GM11168 (cell line): ENCODE results near the gene ZNF423.

ENCODE experiments used
- in situ Hi-C: fragments of 300-500 bp; cut with MboI; formaldehyde crosslinking; loops from one replicate; pipeline ENCODE4 v1.12.0; 2022; ENCODE audit warnings: low sequenced_read_pairs; ENCODE audit not compliant: unreplicated experiment

The ZNF423 gene

DNA sequence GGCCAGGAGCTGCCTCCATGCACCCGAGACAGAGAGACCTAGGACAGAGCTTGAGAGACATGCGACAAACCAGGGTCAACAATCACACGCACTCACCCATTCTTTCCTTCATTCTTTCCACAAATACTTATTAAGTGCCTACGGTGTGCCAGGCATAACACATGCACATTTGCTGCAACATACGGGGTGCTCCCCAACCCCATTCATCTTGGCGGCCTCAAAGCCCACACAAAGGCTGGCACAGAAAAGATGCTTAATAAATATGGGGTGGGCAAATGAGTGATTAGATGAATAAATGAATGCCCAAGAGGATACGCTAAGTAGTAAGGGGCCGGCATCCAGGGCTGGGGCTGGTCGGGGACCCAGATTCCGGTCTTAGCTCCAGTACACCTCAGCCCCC is 117.9 kb downstream of the ZNF423 start:
- in situ Hi-C loops: no loop called here

DNA sequence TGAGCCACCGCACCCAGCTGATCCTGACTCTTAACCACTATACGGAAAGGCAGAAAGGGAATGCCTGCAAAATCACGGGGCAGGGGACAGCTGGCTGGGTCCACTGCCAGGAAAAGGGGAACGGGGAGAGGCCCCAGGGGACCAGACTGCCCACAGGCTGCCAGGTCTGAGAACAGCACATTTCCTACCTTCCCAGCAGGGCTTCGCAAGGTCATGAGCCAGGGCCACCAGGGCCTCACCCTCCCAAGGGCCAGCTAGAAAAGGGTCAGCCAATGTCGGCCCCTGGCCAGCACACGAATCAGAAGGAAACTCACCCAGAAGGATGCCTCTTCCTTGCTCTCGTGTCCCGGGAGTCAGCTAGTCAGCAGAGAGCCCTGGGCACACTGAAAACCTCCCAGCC is 118.4 kb downstream of the ZNF423 start:
- in situ Hi-C loops: no loop called here

DNA sequence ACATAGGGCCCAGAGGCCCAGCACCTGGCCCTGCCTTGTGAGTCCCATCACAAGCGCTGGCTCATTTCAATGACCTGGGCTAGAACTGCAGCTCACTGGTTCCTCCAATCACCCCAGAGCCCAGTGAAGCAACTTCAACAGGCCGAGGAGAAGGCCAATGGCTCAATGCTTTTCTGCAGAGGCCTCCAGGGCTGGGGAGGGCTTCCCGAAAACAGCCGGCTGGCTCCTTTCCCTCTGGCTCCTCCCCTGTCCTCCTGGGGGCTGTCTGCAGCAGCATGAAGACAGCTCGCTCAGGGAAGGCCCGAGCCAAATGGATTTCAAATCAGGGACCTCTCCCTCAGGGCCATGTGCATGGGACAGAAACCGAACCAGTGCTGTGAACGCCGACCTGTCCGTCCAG is 121.6 kb downstream of the ZNF423 start:
- in situ Hi-C loops: no loop called here

DNA sequence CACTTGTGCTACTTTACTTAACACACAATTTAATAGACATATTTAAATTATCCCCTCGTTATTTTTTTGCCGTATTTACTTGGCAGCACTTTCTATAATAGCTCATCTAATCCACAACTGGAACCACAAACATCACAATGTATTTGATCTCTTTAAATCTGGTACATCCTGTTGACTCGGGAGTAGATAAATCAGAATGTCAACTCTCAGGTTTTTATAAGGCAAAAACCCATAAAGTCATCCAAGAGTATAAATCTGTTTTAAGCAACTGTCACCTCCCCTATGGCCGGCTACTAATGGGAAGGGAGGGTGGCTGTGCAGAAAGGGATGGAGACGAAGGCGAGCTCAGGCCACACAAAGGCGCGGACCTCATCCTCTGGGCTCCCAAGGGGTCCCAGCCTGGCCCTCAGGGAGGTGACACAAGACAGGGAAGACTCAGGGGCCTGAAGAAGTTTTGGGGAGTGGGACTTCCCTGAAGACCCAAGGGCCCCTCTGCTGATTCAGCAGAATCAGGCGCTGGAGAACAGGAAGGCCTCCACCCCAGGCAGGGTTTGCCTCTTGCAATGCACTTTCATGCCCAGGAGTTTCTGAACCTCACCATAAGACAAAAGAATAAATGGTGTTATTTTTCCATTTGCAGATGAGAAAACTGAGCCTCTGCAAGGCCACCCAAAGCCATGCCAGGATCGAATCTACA is 122.5 kb downstream of the ZNF423 start:
- in situ Hi-C loops: no loop called here

DNA sequence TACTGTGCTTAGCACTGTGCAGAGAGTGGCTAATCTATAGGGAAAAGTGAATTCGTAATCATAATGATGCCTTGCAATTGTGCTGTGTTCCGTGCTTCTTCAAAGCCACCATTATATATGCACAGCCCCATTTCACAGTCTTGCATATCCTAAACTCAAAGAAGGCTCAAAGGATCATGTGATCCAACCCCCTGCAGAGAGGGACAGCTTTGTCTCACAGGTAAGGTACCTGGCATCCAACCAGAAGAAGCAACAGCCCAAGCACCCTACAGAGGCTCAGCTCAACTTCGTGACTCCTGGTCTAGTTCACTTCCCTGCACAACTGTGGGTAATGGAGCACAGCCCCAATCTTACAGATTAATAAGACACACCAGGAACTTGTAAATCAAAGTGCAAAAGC is 124.0 kb downstream of the ZNF423 start:
- in situ Hi-C loops: no loop called here

DNA sequence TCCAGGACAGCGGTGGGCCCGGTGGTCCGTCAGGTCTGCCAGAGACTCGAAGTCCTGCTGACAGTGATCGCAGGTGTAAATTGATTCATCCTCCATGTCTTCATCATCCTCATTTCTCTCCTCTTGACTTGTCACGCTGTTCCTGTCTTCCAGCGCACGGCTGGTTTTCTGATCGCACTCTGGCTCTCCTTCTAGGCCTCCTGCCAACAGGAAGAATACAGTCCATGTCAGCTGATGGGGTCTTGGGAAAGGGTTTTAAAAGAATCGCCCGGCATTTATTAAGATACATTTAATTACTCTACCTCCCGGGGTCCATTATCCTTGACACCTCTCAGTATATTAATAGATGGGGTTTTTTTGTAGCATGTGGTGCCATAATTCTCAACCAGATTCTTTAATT is 125.1 kb downstream of the ZNF423 start:
- in situ Hi-C loops: no loop called here

DNA sequence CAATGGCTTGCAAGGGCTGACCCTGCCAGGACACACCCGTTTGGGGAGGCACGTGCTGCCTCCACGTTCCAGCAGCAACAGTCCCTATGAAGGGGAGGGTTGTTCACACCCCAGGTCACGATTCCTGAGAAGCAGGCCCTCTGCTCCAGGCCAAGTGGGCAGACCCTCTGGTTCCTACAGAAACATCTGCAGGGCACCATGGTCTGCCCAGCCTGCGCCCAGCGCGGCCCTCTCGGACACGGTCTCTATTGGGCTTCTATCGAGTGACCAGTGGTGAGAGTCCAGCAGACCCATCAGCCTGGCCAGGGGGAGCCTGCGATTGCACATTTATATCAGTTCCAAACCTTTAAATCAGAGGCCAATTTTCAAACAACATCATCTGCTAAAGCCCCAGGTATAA is 128.3 kb downstream of the ZNF423 start:
- in situ Hi-C loops: no loop called here

DNA sequence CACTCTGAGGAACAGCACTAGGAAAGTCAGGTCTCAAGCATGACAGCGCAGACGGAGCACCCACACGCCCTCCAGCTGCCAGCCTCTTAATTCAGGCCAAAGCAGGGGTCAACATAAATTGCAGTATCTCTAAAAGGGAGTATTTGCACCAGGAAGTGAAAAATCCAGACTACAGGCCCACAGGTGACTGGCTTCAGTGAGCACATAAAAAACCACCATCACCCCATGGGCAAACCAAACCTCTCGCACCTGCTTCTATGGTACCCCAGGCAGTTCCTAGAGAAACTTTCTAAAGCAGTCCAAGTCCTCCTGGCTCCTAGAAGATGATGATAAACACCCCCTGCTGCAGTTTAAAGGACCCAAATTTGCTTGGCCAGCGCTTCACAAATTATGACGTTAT is 129.8 kb downstream of the ZNF423 start:
- in situ Hi-C loops: no loop called here

DNA sequence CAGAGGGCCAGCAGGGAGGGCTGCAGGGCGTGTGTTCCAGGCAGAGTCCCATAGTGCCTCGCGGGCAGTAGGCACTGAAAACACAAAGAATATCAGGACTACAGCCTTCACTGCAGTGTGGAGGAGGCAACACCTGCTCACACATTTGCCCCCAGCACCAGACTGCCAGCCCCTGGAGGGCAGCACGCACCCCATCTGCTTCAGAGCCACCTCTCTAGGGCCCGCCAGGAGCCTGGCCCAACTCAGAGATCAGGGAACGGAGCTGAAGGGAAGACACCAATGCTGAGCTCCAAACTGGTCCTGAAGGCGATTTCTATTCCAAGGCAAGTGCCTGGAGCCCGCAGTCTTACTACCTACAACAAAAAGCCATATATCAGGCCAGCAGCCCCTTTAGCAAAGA is 130.3 kb downstream of the ZNF423 start:
- in situ Hi-C loops: no loop called here

DNA sequence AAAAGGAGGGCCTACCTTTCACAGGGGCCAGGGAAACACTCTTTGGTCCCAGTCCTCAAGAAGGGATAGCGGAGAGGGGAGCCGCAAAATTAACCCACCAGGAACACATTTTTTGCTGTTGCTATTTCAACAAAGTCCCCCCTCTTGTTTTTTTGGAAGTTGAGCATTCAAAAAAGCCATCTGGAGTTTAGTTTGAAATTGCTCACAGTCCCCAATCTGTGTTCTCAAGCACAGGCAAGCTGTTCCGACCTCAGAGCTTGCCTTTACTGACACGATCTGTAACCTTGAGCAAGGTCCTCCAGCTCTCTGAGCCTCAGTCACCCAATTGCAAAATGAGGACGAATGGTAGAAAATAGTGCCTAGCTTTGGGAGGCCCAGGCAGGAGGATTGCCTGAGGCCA is 131.1 kb downstream of the ZNF423 start:
- in situ Hi-C loops: no loop called here

DNA sequence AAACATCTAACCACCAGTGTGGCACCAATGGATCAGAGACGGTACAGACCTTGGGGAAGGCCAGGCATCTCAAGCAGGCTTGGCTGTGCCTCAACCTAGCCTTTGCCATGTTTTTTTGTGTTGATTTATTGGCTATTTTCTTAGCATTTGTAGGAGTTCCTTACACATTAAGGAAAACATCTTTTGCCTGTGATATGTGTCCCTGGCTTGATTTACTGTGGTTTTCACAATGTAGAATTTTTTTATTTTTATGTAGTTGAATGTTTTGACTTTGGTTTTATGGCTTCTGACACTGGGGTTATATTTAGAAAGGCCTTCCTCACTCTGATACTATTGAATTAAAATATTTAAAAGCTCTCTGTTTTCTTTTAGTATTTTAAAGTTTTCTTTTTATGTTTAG is 132.6 kb downstream of the ZNF423 start:
- in situ Hi-C loops: no loop called here

DNA sequence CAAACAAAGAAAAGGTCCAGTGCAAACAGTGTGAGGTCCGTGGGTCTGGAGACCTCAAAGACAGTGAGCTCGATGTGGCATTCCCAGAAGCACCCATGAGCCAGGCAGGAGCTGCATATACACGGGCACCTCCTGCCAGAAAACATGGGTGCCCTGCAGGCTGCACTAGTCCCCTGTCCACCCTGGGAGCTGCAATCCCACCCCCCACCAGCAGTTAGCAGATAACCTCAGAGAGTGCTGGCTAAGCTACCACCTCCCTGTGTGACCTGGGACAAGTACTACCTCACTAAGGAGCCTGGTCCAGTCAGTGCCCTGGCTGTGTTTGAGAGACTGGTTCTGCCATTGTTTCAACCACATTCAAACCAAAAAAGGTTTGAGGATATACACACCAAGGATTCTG is 135.7 kb downstream of the ZNF423 start:
- in situ Hi-C loops: no loop called here

DNA sequence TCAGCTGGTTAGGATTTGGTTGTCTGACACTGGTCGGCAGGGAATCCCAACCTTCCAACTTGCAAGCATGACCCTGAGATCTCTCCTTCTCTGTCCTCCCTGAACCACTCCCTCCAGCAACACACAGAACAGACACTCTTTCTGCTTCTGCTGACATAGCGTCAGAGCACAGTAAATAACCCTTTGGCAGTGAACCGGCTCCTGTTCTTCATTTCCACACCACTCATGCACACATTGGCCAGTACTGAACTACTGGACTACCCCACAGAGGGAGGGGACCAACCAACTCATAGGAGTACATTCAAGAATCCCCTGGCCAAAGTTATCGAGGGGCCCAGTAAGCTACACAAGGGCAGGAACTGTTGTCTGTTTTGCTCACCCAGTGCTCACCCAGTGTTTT is 138.2 kb downstream of the ZNF423 start:
- in situ Hi-C loops: no loop called here

DNA sequence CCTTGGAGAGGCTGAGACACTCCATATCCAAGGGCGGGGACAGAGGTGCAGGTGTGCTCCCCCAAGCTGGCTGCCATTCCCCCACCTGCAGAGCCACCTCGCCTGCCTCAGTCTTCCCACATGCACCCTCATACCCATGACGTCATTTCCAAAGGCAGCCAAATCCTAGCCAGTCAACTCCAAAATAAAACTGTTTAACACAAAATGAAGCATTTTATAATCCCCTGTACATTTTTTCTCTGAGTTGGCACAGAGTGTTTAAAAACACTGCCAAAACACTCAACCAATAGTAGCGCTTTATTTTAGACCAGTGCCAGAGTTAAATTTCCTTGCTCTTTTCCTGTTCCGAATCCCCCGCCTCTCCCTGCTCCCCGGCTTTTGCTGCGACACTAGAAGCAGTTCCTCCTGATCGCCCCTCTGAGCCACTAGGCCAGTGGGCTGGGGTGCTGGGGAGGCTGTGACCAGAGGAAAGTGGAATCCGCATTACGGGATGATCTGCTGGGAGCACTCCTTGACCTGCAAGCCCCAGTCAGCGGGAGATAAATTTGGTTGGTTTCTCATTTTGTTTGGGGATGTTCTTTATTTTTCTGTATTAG is 139.5 kb downstream of the ZNF423 start:
- in situ Hi-C loops: no loop called here

DNA sequence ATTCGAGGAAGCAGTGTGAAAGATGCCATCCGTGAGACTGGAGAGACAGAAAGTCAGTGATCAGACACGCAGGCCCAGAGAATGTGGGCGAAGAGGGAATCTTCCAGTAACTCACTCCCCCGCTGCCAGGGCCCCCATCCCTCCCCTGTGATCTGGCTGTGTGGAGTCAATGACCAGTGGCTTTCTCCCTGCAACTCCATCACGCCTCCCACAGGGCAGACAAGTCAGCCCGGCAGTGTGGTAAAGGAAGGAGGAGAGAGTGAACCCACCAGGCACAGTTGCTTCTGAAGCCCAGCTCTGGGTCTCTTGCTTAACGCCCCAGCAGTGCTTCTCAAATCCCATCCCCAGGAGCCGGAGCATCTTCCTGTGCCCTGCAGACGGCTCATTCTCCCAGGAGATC is 142.1 kb downstream of the ZNF423 start:
- in situ Hi-C loops: no loop called here

DNA sequence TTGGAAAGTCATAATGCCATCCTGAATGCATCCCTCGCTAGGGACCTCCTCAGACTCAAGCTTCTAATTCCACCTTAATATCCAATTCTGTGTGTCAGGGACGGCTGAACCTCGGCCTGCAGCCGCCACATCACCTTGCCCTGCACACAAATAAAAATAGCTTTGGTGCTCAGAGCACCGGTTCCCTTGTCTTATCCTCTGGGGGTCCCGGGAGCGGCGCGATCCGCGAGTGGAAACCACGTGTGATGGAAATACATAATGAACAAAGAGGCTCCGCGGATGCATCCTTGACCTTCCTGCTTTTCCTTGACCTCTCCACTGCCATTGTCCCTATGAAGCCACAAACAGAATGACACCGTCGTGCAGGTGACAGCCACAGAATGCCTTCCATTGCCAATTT is 143.4 kb downstream of the ZNF423 start:
- in situ Hi-C loops: no loop called here

DNA sequence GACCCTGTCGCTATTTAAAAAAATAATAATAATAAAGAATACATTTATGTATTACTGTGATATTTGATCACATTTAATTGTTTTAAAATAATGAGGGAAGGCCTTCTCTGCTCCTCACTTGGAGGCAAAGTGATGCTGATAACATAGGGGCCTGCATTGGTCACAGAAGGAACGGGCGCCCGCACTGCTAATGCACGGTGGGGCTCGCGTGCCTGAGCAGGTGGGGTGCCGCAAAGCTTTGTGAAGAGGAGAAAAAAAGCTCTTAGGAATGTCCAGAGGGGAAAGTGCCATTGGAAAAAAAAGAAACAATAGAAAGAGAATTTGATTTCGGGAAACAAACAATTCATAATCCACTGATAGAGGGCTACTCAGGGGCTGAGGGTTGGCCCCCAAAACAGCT is 143.8 kb downstream of the ZNF423 start:
- in situ Hi-C loops: no loop called here

DNA sequence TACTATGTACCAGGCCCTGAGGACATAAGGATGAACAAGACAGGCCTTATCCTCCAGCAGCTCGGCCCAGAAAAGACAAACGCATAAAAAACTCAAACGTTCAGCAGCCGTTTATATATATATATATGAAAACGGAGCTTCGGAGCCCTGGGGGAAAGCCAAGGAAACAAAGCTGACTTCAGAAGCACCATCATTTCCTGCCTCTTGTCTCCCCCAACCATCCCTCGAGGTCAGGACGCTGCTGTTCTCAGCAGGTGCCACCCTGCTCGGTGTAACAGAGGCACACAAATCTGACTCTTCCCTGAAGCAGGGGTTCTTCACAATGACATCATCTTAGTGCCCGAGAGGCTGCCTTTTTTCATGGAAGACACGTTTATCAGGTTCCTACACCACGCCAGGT is 146.9 kb downstream of the ZNF423 start:
- in situ Hi-C loops: no loop called here

DNA sequence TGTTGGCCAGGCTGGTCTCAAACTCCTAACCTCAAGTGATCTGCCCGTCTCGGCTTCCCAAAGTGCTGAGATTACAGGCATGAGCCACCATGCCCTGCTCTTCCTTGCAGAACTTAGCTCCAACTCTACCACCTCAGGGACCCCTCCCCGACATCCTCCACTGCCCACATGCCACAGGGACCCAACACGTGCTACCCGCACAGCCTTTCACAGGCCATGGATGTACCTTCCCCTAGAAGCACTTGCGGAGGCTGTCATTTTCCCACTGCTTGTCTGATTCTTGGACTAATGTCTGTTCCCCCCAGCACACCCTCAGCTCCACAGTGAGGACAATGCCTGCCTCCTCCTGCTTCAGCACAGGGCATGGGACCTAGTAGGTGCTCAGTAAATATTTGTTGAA is 147.4 kb downstream of the ZNF423 start:
- in situ Hi-C loops: no loop called here

DNA sequence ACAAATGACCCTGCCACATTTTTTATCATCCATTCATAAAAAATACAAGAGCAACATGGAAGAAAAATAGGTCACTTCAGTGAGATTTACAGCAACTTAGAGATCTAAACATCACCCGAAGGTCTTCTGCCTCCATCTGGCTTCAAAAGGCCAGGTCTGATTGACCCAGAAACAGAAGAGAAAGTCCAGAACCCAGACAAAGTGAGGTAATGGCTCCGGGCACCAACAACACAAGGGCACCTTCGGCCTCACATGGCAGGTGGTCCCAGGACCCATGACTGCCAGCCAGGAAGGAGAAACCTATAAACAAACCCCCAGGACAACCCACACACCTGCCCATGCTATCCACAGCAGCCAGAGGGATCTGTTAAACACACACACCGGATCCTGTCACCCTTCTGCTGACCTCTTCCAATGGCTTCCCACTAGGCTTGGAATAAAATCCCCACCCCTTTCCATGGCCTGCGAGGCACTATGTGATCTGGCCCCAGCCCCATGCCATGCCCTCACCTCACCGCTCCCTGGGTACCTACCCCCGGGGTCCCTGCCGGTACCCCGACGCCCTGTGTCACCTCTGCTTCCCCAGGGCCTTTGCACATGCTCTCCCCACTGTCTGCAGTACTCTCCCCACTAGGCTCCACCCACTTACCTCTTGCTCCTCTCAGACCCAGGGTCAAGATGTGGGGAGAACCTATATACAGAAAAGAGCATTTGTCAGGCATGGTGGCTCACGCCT is 149.1 kb downstream of the ZNF423 start:
- in situ Hi-C loops: no loop called here

DNA sequence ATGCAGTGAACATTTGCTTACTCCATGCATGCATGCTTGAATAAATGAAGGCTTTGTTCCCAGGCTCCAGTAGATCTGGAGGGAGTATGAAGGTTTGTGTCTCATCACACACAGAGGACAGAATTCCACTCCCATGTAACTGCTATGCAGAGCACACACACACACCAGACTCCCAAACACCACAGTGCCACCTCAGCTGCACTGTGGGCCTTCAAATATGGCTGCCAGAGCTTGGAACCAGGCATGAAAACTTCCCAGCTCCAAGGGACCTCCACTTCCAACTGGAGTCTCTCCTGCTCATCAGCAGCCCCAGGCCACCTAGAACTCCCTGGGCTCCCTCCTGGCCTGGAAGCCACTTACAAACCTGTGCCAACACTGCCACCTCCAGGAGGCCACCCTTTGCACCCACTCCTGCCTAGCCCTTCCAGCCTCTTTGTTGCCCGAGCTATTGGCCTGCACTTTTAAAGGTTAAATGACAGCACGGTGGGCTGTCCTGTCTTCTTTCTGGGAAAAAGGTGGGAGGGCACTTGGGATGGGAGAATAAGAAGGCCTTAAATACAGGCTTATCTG is 151.2 kb downstream of the ZNF423 start:
- in situ Hi-C loops: no loop called here
